PC-3 (cell line): ENCODE results near the gene KLK8.

Experiments
- EZH2 ChIP-seq: fragments of 300-600 bp; sonication (generic); IDR thresholded peaks from one replicate; pipeline ENCODE4 v1.6.1; 2017; ENCODE audit warnings: antibody characterized with exemption, mild to moderate bottlenecking, low read length; ENCODE audit not compliant: unreplicated experiment
- TF ChIP-seq, protein P1 (sequence below): fragments of 300-600 bp; sonication (generic); conservative IDR thresholded peaks from 2 replicates; pipeline ENCODE4 v1.5.1; 2017; ENCODE audit warnings: antibody characterized with exemption, low read depth, mild to moderate bottlenecking, low read length

DNA sequence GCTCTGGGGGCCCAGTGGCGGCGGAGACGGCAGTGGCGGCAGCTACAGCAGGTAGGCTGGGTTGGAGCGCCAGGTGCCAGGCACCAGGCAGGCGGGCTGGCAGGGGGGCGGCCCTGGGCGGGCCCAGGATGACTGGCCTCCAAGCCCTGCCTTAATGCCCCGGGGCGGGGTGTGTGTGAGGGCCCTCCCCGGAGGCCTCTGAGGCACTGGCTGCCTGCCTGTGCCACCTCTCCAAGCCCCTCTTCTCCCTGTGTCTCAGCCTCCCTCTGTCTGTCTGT lies 25.1 kb upstream of the KLK8 start, which contains the start of gene KLK11:
- TF ChIP-seq, protein P1, sequence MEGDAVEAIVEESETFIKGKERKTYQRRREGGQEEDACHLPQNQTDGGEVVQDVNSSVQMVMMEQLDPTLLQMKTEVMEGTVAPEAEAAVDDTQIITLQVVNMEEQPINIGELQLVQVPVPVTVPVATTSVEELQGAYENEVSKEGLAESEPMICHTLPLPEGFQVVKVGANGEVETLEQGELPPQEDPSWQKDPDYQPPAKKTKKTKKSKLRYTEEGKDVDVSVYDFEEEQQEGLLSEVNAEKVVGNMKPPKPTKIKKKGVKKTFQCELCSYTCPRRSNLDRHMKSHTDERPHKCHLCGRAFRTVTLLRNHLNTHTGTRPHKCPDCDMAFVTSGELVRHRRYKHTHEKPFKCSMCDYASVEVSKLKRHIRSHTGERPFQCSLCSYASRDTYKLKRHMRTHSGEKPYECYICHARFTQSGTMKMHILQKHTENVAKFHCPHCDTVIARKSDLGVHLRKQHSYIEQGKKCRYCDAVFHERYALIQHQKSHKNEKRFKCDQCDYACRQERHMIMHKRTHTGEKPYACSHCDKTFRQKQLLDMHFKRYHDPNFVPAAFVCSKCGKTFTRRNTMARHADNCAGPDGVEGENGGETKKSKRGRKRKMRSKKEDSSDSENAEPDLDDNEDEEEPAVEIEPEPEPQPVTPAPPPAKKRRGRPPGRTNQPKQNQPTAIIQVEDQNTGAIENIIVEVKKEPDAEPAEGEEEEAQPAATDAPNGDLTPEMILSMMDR = no peak
- TF ChIP-seq EZH2 = no peak
